Measurements from ENCODE around the gene CLMP. TPM values are rescaled to one million over a fixed set of nuclear protein-coding genes. Genes with fewer than 3 reads are reported as not detected.

The CLMP gene, protein sequence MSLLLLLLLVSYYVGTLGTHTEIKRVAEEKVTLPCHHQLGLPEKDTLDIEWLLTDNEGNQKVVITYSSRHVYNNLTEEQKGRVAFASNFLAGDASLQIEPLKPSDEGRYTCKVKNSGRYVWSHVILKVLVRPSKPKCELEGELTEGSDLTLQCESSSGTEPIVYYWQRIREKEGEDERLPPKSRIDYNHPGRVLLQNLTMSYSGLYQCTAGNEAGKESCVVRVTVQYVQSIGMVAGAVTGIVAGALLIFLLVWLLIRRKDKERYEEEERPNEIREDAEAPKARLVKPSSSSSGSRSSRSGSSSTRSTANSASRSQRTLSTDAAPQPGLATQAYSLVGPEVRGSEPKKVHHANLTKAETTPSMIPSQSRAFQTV
- 64.6 and 110 TPM in 2 replicates for total RNA-seq

DNA sequence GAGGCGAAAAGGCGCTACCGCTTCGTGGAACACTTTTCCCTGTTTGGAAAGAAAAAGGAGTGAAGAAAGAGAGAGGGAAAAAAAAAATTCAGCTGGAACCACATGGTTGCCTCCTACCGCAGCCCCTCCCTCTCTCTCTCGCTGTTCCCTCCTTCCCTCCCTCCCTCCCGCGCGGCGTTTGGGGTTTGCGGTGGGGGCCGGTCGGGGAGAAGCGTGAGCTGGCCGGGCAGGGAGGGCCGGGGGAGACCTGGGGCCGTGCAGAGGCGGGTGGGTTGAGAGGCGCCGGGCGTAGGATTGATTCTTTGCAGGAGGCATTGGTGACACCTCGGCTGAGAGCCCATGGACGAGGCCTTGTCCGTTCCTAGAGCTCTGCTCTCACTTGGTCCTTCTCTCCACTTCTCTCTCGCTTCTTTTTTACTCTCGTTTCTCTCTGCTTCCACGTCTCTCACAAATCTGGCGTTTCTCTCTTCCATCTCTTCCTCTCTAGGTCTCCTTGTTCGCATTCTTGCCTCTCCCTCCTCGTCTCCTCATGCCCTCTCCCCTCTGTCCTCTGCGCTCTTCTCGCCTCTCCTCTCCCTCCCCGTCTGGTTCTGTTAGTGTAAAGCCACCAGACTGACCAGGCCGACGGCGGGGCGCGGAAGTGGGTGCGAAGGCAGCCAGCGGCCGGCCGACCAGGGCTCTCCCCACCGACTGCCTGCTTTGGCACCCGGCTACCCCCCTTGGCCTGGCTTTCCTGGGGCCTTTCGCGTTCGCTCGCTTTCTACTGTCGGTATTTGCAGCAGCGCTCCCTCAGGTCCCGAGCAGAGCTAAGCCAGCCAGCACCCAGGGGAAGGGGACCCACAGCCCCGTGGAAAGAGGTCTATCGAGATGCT is at the start of gene CLMP:
Gene CLMP (minus strand): TSS at position 61 of the 872 bp plus-strand sequence. CDS start 308 bp downstream, outside the sequence.

GRCh38 chr11:123061403-123062157 is 133.5 kb downstream of the CLMP start, which contains the start of gene HSPA8:
Gene HSPA8 (minus strand): TSS chr11:123062136. CDS start chr11:123061324, 812 bp downstream.

Other genes with a start within 250 kb of the CLMP start
- gene BSX, start 213.4 kb downstream of the CLMP start, total RNA-seq = not detected in 2 replicates
- gene HSPA8, start 133.1 kb downstream of the CLMP start, total RNA-seq = 1,529 and 1,843 TPM in 2 replicates
- 9.9 and 13.3 TPM in 2 replicates for gene GRAMD1B, start 235.0 kb upstream of the CLMP start, total RNA-seq

Measured in myometrial cell (primary cell).